Gastrocnemius medialis (tissue), 4 donors: ENCODE results near the gene PAX2.

Source experiments
- CTCF ChIP-seq, 5 experiments: fragments of 450-650 bp in 3 of 5; fragments of 200-600 bp in 2 of 5; sonication (generic) in 2 of 5; IDR thresholded peaks in 4 of 5; conservative IDR thresholded peaks in 1 of 5; 1 replicate in 4 of 5; 2 replicates in 1 of 5; pipeline ENCODE4 v1.5.1; 2016 to 2019; ENCODE audit warnings: antibody characterized with exemption in 5 of 5, mild to moderate bottlenecking in 3 of 5, moderate library complexity in 3 of 5
- POLR2A ChIP-seq, 2 donors: fragments of 450-650 bp; IDR thresholded peaks; one replicate each; pipeline ENCODE4 v1.6.1; 2017; ENCODE audit warnings: antibody characterized with exemption in 2 of 2, mild to moderate bottlenecking in 2 of 2, moderate library complexity in 2 of 2

GRCh38 chr10:100725869-100726426, 19.4 kb upstream of the PAX2 start:
- TF ChIP-seq POLR2A (IDR thresholded peaks at IDR 0.05) (no peak), CTCF (IDR thresholded peaks at IDR 0.05 in 4 of 5, conservative IDR thresholded peaks at IDR 0.05 in 1 of 5) (no peak)
